Stomach (tissue), 4 donors: ENCODE data around the gene ATP2B3.

ENCODE experiments used
- CTCF ChIP-seq, 7 experiments: fragments of 450-650 bp in 4 of 7; fragments of 200-600 bp in 3 of 7; sonication (generic) in 3 of 7; IDR thresholded peaks; one replicate each; pipeline ENCODE4 v1.5.1; 2016 to 2019; ENCODE audit warnings: antibody characterized with exemption in 7 of 7, control low read depth in 2 of 7, mild to moderate bottlenecking in 1 of 7
- POLR2A ChIP-seq, 4 donors: fragments of 450-650 bp; IDR thresholded peaks; one replicate each; pipeline ENCODE4 v1.6.1; 2016; ENCODE audit warnings: antibody characterized with exemption in 4 of 4, control low read depth in 2 of 4, mild to moderate bottlenecking in 1 of 4, moderate library complexity in 1 of 4
- POLR2AphosphoS5 ChIP-seq, 3 donors: sonication (generic); formaldehyde crosslinking; IDR thresholded peaks; one replicate each; pipeline ENCODE4 v1.6.1; 2016; ENCODE audit warnings: antibody characterized with exemption in 3 of 3

- TF ChIP-seq CTCF (IDR thresholded peaks at IDR 0.05) (no peak), POLR2AphosphoS5 (IDR thresholded peaks at IDR 0.05) (no peak), POLR2A (IDR thresholded peaks at IDR 0.05) (no peak)
These were observed 9.4 kb downstream of the ATP2B3 start for GRCh38 chrX:153526801-153527200.
